ENCODE data around the gene SLC4A1AP. TPM values are rescaled to one million over a fixed set of nuclear protein-coding genes. Genes with fewer than 3 reads are reported as not detected.
A peak's percentile ranks its signal among the peaks of the same experiment; 100 is the strongest.
"Not testable (repeated sequence)": the region's sequence is repeated elsewhere in the genome, so short reads cannot be mapped to it uniquely, and the experiment has no call there.

The SLC4A1AP gene
- total RNA-seq, 4 donors from 2014 or later: 15.4 to 27.0 (median 24.1) TPM

DNA sequence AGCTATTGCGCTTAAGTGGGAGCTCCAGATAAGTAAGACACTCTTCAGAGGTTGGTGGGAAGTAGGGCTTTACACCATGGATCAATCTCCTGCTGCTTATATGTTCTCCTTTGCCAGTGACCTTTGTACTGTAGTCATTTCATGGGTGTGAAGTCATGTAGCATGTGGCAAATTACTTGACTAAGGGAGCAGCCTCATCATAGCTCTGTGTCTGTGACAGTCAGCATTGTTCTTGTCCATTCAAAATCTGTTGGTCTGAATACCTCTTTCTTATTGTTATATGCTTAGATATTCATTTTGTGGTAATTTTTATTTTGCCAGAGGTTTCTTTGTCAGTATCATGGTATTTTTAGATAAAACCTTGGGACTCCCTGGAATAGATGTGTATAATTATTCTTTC lies 18.2 kb downstream of the SLC4A1AP start:
- 73 to 100% methylated on average over 1 of the region's 1 CpG for WGBS, 2 donors
- DNase-seq: no peak
- intact Hi-C loops (cut with DNase I): no loop called here
- H3K27me3 ChIP-seq: no peaks in the 10 kb centered on the region
- H3K4me1 ChIP-seq: peaks cover 0 to 32% (median 21%) of the 10 kb centered on the region in 3 donors
- H3K27ac ChIP-seq: peak overlapping the region; percentile 73 to 83 (median 80)
- H3K4me3 ChIP-seq: no peak overlapping the region
- no peaks in the 10 kb centered on the region for H3K9me3 ChIP-seq
- TF ChIP-seq POLR2A (IDR thresholded peaks at IDR 0.05) (no peak), CTCF (IDR thresholded peaks at IDR 0.05) (no peak)
- peaks cover 0 to 89% (median 20%) of the 10 kb centered on the region in 3 donors for H3K36me3 ChIP-seq

- DNase-seq; H3K27me3 ChIP-seq; intact Hi-C loops (cut with DNase I); H3K4me3 ChIP-seq; H3K9me3 ChIP-seq: not testable (repeated sequence)
- WGBS, 2 donors: 36 to 45% methylated on average over 7 of the region's 7 CpGs
- Histone ChIP-seq H3K36me3 (peaks cover 0 to 89% (median 20%) of the 10 kb centered on the region in 3 donors), H3K27ac (peak overlapping the region; percentile 78 to 83 (median 82)), H3K4me1 (peaks cover 0 to 35% (median 21%) of the 10 kb centered on the region in 3 donors)
These were observed 18.7 kb downstream of the SLC4A1AP start for GRCh38 chr2:27682334-27682771.

- no peaks in the 10 kb centered on the region for H3K27me3 ChIP-seq
- H3K36me3 ChIP-seq: peaks cover 0 to 89% (median 15%) of the 10 kb centered on the region in 3 donors
- intact Hi-C loops (cut with DNase I): no loop called here
- no peak overlapping the region for H3K4me3 ChIP-seq
- peaks cover 0 to 47% (median 30%) of the 10 kb centered on the region in 3 donors for H3K4me1 ChIP-seq
- H3K27ac ChIP-seq: peak overlapping the region; percentile 78 to 83 (median 82)
- DNase-seq: peak; percentile 6
- H3K9me3 ChIP-seq: no peaks in the 10 kb centered on the region
- WGBS, 2 donors: 31 to 38% methylated on average over 9 of the region's 9 CpGs
- TF ChIP-seq POLR2A (IDR thresholded peaks at IDR 0.05) (no peak), CTCF (IDR thresholded peaks at IDR 0.05) (peak; percentile 93 to 99 (median 98))
These were observed 19.8 kb downstream of the SLC4A1AP start for GRCh38 chr2:27683390-27684071.

- intact Hi-C loops (cut with DNase I); H3K27ac ChIP-seq; H3K27me3 ChIP-seq; H3K4me3 ChIP-seq; DNase-seq; H3K9me3 ChIP-seq: not testable (repeated sequence)
- peaks cover 0 to 62% (median 37%) of the 10 kb centered on the region in 3 donors for H3K4me1 ChIP-seq
- H3K36me3 ChIP-seq: peaks cover 0 to 87% (median under 1%) of the 10 kb centered on the region in 3 donors
- WGBS, 2 donors: 69 to 75% methylated on average over 1 of the region's 1 CpG
These were observed 21.3 kb downstream of the SLC4A1AP start for GRCh38 chr2:27685006-27685405.

DNA sequence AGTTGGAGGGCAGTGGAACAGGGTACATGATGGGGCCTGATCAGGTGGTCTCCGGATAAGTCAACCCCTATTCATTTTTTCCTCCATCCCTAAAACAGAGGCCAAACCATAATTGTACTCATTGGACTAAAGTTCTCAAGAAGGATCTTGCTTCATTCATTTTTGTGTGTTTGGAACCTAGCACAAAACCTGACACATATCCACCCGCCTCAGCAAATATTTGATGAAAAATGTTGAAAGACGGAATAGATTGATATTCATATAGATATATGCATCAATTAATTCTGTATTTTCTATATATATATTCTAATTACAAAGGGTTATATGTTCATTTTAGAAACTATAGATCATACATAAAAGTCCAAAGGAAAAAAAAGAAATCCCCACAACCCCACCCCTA lies 21.9 kb downstream of the SLC4A1AP start:
- Histone ChIP-seq H3K36me3 (peaks cover 0 to 81% (median 0%) of the 10 kb centered on the region in 3 donors), H3K4me1 (peaks cover 0 to 64% (median 39%) of the 10 kb centered on the region in 3 donors)

More for the DNA sequence above, 21.9 kb downstream of the SLC4A1AP start:
- Histone ChIP-seq H3K27me3 (no peaks in the 10 kb centered on the region), H3K27ac (no peak overlapping the region), H3K9me3 (no peaks in the 10 kb centered on the region), H3K4me3 (no peak overlapping the region)
- no peak for DNase-seq
- no peak for TF ChIP-seq CTCF (IDR thresholded peaks at IDR 0.05)
- TF ChIP-seq POLR2A (IDR thresholded peaks at IDR 0.05): no peak
- 93 to 96% methylated on average over 3 of the region's 3 CpGs for WGBS, 2 donors
- intact Hi-C loops (cut with DNase I): no loop called here

All from esophagus squamous epithelium (tissue), 5 donors.